Measurements from ENCODE around the gene BMP7.
"Not testable (repeated sequence)": the region's sequence is repeated elsewhere in the genome, so short reads cannot be mapped to it uniquely, and the experiment has no call there.

The BMP7 gene

DNA sequence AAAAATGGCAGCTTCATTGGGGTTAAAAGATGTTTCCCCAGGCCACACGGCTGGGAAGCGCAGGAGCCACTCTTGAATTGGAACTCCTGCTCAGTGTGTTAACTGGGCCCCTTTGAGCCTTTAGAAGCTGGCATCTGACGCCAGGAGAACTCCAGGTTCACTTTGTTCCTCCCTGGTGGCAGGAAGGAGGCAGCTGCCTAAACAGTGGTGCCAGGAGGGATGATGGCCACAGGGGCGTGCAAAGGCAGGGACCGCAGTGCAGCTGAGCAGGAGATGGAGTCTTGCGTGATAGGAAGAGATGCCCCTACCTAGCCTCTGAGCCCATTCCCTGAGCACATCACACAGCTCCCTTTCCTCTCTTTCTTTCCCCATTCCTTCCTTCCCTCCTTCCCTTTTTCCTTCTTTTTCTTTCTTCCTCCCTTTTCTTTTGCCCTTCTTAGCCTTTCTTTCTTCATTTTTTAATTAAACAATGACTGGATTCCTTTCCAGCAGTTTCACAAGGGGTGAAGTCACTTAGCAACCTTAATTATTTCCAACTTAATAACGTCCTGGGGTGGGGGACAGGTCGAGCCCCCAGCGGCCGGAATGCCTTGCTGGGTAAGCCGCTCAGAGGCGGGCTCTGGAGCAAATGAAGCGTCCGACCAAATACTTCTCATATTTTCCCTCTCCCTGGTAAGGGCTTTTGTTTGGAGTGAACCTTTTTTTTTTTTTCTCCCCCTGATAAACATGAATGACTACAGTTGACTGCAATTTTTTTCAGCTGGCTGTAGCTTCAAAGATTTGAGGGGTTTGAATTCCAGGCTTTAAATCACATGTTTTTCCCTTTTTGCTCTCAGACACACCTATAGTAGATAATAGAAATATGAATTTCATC lies 20.8 kb upstream of the BMP7 start:
- DNase-seq = no peak

GRCh38 chr20:57283860-57284259 lies 17.4 kb upstream of the BMP7 start:
- DNase-seq = no peak

- DNase-seq = peak; percentile 56
Measured at GRCh38 chr20:57282670-57283361, 16.4 kb upstream of the BMP7 start.

- no peak for DNase-seq
Measured at GRCh38 chr20:57281900-57282299, 15.5 kb upstream of the BMP7 start.

DNA sequence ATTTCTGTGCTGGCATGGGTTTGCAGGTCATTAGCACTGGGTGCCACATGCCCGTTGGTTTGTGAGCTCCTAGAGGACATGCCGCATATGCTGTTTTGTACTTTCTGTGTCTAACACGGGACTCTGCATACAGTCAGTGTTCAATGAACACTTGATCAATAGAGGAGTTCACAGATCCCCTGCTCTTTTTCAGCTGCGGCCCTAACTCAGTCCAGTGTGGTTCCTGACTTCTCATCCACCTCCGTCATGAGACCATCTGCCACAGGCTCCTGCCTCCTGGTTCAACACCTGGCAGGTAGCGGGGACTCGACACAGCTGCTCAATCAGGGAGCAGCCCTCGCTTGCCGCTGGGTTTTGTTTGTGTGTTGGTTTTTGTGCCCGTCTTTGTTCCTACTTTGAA lies 13.8 kb upstream of the BMP7 start:
- DNase-seq = no peak

DNA sequence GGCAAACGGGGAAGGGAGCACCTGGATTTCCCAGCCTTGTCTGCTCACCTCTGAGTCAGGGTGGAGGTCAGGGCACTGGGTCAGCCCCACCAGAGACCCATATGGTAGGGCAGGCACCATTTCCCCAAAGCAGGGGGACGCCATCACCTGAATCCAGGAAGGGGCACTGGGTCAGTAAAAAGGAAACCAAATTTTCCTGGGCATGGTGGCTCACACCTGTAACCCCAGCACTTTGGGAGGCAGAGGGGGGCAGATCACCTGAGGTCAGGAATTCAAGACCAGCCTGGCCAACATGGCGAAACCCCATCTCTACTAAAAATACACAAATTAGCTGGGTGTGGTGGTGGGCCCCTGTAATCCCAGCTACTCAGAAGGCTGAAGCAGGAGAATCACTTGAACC lies 13.1 kb upstream of the BMP7 start:
- DNase-seq = not testable (repeated sequence)

- DNase-seq = no peak
Measured at GRCh38 chr20:57278457-57278856, 12.0 kb upstream of the BMP7 start.

GRCh38 chr20:57277398-57278105 lies 11.1 kb upstream of the BMP7 start:
- DNase-seq = no peak

DNA sequence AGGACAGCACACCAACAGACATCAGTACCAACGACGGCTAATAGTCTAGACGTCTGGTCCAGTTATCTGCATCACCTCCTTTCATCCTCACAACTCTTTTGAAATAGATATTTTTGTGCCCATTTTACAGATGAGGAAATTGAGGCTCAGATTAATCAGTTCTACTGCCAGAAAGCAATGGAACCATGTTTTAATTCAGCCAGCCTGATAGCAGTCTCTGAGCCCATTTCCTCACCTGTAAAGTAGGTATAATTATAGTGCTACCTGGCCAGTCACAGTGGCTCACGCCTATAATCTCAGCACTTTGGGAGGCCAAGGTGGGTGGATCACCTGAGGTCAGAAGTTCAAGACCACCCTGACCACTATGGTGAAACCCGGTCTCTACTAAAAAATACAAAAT lies 9.8 kb upstream of the BMP7 start:
- DNase-seq = no peak

- no peak for DNase-seq
Measured at GRCh38 chr20:57275813-57276212, 9.4 kb upstream of the BMP7 start.

DNA sequence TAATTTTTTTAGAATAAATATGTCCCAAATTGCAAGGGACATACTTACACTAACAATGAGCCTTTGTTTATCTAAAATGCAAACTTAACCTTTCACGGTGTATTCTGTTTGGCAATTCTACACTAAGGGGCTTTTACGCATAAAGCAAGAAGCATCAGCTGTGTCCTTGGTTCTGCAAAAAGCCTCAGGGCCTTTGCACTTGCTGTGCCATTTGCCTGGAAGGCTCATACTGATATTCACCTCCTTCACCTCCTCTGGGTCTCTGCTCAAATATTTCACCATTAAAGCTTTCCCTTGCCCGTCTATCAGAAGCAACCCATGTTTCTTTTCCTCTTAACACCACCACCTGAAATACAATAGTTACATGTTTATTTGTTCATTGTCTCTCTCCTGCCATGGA lies 8.9 kb upstream of the BMP7 start:
- DNase-seq = no peak

- no peak for DNase-seq
Measured at GRCh38 chr20:57274846-57275245, 8.4 kb upstream of the BMP7 start.

- DNase-seq = no peak
Measured at GRCh38 chr20:57274299-57274698, 7.9 kb upstream of the BMP7 start.

- no peak for DNase-seq
Measured at GRCh38 chr20:57272883-57273535, 6.6 kb upstream of the BMP7 start.

GRCh38 chr20:57270204-57270984 lies 4.0 kb upstream of the BMP7 start:
- no peak for DNase-seq

- no peak for DNase-seq
Measured at GRCh38 chr20:57269148-57269984, 2.9 kb upstream of the BMP7 start.

- DNase-seq = no peak
Measured at GRCh38 chr20:57268399-57269076, 2.1 kb upstream of the BMP7 start.

DNA sequence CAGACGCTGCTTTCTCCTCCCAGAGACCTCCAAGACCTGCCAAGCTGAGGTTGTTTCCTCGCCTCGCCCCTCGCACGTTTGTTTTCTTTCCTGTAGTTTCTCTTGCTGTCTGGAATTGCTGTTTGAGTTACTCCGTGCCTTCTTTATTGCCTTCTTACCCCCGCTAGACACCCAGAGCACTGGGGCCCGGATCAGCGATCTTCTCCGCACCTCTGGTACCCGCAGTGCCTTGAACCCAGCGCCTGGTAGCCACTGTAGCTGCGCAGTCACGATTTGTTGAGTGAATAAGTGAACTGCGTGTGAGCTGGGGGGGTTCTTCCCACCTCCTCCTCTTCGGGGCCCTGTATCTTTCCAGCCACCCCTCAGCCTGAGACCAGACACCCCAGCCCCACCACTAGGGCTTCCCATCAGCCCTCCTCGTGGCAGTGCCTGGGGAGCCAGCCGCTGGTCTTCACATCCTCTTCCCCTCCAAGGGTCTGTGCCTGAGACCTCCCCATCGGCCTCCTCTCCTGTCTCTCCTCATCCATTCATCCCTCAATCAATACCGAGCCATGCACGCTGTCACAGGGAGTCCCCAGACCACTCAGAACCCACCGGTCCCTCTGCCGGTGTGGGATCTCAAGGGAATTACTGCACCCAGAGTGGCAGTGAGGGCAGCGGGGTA lies 849 bp upstream of the BMP7 start:
- DNase-seq = no peak

DNA sequence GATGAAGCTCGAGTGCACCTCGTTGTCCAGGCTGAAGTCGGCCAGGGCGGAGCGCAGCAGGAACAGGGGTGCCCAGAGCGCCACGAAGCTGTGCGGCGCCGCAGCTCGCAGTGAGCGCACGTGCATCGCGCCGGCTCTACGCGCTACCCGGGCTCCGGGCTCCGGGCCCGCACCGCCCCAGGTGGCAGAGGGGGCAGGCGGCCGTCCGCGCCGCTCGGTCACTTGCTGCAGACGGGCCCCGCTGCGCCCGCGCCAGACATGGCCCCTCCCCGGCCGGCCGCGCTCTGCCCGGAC lies 497 bp downstream of the BMP7 start:
- no peak for DNase-seq

- DNase-seq = peak; percentile 55
Measured at GRCh38 chr20:57265336-57265996, 975 bp downstream of the BMP7 start.
